Non-pigmented ciliary epithelial cell (primary cell): Measurements from ENCODE around the gene TPH1.
"Not testable (repeated sequence)": the region's sequence is repeated elsewhere in the genome, so short reads cannot be mapped to it uniquely, and the experiment has no call there.

Source experiments
- DNase-seq: peaks from one replicate; pipeline ENCODE4 v3.0.0-alpha.2; 2010; ENCODE audit warnings: low read depth

Gene TPH1

DNA sequence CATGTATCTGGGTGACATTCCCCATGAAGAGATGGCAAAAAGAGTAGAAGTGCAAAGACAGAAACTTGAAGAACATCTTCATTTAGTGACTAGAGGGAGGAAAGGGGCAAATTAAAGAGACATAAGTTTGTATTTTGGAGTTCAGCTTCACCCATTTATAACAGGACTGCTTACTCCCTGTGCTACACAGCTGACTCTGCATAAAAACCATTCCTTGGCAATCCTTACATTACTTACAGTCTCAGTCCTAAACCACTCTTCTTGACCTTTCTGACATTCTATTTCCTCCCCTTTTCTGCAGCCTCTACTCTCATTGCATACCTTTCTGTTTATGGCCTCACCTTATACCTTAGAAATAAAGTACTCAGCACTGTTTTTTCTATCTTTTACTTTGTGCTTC is 26.4 kb downstream of the TPH1 start:
- no peak for DNase-seq

DNA sequence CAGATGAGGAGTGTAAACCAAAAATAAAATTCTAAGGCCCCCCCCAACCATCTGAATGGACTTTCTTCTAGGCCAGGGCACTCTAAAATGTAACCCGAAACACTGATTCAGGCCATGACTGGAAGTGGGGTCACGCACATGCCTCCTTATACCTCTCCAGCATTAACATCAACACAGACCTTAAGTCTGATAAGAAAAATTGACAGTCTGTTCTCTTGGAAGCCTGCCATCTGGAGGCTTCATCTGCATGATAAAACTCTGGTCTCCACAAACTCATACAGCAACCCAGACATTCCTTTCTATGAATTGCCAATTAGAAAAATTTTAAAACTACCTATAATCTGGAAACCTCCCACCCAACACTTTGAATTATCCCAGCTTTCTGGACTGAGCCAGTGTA is 29.3 kb downstream of the TPH1 start:
- DNase-seq, result no peak

DNA sequence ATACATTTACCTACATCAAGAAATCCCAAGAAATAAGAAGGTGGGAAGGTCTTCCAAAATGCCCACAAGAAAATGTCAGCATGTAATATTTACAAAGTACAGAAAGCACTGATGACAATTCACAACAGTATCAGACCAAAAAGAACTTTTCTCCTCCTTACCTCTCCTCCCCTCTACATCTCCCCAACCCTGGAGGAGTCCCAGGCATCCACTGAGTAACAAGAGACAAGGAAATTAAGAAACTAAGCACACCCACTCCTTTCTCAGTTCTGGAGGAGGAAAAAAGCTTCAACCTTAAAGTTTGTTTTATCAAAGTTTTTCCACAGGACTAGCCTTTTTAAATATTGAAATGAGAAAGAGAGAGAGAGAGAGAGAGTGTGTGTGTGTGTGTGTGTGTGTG is 31.2 kb downstream of the TPH1 start:
- DNase-seq, result no peak

DNA sequence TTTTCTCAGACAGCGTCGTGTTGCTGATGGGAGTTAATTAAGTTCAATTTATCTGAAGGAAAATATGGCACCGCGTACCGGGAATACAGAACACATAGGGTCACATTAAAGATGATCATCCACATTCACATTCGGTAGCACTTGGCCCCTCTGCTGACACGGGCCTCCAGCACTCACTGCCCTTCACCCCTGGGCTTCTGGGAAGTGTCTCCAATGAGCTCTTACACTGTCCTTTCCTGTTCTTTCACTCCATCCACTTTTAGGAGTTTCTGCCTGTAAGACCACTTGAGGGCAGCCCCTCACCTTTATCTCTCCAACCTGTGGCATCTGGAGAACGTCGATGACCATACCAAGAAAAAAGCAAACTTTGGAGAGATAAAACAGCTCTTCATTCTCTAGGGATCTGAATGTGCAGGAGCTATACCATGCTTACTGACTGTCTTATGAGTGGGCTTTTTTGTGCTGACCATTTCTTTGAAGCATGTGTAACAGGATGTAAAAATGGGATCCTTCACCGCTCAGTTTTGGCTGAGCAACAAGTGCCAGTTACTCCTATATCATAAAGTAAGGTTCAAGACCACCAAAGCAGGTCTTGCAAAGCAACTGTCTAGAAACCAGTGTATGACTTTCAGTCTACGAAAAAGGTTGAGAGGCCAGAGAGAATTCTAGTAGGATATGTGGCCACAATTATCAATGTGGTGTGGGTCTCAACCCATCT is 32.1 kb downstream of the TPH1 start:
- no peak for DNase-seq

DNA sequence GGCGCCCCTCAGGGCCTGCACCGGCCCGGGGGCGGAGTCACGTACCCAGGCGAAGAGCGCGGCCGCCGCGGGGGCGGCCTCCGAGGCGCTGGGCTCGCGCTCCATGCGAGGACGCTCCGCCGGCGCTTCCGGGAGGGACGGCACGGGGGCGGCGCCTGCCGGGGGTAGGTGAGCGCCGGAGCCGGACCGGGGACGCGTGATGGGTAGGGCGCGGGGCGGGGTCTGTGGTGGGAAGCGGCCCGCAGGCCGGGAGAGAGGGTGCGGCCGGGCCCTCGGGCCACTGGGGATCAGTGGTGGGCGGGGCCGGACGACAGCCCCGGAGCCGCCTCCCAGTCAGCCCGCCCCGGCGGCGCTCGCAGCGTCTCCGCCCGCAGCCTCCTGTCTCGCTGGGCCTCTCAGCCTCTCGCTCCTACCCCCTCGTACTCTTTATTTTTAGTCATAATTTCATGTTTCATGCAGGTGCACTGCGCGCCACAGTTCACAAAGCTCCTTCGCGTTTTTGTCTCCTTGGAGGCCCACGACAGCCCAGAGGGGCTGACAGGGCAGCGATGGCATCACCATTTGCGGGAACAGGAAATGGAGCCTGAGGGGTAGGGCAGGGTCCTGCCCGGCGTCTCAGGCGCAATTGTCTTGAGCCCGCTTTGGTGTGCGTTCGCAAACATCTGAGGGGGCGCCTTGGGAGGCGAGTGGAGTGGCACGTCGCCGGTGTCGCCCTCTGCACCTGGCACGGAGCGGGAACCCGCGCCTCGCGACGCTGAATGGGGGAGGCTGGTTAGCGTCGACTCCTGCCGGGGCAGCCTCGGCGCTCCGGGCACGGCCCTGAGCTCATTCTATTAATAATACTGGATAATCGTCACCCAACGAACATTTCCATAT is 32.9 kb downstream of the TPH1 start, which contains the start of gene SERGEF:
TSS of gene SERGEF (minus strand) at position 142 of the 876 bp plus-strand sequence. CDS start at position 105, 37 bp downstream.
- peak; percentile 24 for DNase-seq

DNA sequence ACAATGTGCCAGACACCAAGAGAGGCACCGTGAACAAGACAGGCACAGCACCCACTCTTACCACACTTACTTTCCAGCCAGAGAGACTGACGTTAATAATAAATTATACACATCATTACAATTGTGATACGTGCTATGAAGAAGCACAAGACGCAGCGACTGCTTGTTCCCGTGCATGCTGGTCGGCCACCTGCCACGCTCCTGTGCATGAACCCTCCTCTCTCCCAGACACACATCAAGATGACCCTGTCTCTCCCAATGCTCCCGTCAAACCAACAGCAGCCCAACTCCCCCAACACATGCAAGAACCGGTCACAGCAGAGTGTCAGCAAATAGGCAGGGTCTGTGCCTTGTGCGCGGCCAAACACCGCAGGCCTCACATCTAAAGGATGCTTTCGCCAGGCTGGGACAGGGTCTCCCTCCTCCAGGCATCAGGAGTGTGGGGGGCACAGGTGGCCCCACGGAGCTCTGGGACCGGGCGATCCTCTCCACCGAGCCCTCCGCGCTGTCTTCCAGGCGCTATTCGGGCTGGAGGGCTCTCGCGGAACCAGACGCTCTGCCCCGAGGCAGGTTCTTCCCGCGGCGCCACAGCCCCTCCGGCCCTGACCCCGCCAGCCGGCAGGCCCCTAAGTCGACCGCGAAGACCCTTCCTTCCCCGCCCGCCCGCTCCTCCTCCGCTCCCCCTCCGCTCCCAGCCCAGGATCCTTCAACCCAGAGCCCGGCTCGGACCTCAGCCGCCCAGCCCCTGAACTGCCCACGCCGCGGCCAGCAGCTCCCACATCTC is 33.8 kb downstream of the TPH1 start:
- no peak for DNase-seq

DNA sequence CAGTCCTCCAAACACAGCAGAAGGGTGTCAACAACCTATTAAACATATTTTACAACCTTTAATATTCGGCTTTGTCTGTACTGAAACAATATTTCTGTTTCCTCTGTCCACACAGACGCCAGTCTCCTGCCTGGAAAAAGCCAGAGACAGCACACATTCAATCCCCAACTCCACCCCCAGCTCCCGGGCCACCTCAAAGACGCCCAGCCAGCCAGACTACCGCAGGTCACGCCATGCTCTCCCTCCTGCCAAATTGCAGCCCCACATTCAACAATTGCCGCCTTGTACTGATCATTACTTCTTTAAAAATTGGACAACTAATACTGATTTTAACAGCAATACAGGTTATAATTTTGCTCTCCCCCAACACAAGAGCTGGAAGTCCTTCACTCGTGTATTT is 34.4 kb downstream of the TPH1 start:
- DNase-seq, result no peak

DNA sequence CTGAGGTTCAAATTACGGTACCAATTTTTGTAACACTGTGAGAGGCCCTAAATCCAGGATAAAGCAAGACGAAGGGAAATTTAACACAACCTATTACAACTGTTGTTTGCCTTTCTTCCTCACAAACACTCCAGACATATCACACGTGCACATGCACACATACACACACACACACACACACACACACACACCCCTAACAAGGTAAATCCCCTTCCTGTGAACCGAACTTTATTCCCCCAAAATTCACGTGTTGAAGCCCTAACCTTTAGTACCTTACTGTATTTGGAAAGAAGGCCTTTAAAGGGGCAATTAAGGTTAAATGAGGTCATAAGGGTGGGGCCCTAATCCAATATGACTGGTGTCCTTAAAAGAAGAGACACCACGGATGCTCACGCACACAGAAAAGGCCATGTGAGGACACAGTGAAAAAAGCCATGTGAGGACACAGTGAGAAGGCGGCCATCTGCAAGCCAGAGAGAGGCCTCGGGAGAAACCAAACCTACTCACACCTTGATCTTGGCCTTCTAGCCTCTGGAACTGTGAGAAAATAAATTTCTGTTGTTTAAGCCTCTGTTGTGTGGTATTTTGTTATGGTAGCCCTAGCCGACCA is 35.0 kb downstream of the TPH1 start:
- no peak for DNase-seq

DNA sequence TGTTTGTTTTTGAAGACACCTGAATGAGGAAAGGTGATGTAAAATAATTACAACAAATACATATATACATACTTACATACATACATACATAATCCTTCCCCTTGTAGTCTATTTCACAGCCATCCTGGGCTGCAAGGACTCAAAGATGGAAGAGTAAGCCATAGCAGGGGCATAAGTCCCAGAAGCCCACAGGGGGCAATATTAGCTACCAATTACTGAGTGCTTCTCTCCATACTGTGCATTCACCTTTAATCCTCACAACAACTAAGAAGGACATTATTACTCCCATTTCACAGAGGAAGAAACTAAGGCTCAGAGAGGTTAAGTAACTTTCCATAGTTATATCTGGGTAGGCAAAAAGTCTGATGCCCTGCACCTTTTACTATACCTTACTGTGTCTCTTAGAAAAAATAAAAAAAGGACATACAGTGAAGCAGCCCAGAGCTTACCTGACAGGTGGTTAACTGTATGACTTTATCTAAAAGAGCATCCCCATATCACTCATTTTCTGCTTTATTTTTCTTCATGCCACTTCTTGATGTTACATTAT is 35.9 kb downstream of the TPH1 start:
- DNase-seq, result no peak

DNA sequence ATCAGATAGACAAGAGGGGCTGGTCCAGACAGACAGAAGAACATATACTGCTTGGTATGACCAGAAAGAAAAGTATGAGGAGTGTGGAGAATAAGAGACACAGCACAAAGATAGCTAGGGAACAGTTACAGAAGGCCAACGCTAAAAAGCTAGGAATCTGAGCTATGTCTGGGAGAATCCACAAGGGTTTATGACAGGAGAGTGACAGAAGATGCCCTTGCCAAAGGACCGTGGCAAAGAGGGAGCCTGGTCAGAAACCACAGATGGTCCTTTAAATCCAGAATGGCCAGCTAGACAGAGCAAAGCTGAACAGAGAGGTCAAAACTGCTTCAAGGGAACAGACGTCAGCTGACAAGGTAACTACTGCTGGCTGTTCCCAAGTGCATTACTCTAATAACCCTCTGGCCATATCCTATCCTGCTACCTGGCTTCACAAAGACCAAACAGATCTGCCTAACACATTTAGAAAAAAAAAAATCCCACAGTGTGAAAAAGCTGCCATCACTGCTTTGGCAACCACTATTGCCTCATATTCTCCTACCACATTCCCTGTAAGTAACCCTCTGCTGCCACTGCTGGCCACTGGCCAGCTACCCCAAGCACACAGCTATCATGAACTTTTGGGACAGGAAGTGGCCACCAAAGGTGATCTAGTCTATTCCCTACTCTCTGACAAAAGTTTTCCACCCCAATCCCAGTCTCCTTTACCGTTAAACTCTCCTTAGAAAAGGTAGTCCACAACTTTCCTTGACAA is 40.5 kb downstream of the TPH1 start:
- no peak for DNase-seq

DNA sequence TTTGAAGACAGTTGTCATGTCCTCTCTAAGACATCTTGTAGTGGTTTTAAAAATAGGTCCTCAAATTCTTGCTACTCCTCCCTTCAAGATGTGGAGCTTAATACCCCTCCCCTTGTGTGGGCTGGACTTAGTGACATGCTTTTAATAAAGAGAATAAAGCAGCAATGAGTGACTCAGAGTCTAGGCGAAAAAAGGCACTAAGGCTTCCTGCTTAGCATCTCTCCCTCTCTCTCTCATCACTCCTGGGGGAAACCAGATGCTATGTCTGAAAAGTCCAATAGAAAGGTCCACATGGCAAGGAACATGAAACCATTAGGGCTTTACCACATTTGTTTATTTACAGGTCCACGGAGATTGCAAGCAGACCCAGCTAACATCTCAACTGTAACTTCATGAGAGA is 44.9 kb downstream of the TPH1 start:
- no peak for DNase-seq

DNA sequence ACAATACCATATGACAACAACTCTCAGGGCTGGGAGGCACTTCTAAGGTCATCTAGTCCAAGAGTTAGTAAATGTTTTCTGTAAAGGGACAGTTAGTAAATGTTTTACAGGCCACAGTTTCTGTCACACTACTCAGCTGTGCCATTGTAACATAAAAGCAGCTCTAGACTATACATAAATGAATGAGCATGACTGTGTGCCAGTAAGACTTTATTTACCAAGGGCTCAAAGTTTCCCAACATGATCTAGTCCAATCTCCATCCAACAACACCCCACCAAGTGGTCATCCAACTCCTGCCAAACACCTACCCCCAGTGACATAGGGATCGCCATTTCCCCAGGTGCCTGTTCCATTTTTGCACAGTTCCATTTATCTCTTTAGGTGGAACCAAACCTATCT is 45.3 kb downstream of the TPH1 start:
- DNase-seq, result no peak

DNA sequence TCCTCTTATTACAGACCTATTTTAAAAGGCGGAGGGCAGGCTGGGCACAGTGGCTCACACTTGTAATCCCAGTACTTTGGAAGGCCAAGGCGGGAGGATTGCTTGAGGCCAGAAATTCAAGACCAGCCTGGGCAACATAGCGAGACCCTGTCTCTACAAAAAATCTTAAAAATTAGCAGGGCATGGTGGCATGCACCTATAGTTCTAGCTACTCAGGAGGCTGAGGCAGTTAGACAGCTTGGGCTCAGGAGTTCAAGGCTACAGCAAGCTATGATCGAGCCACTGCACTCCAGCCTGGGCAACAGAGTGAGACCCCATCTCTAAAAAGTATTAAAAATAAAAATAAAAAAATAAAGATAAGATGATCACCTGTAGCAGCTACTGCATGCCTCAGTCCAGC is 45.9 kb downstream of the TPH1 start:
- not testable (repeated sequence) for DNase-seq
